WTC11 (cell line): ENCODE results near the gene HPN. TPM values are rescaled to one million over a fixed set of nuclear protein-coding genes. Genes with fewer than 3 reads are reported as not detected.

Source experiments
- CREM ChIP-seq: sonication (generic); formaldehyde crosslinking; IDR thresholded peaks from 2 replicates; pipeline ENCODE4 v1.8.1; 2022; ENCODE audit warnings: mild to moderate bottlenecking, missing genetic modification reagents, moderate library complexity
- ELF4 ChIP-seq: sonication (generic); formaldehyde crosslinking; IDR thresholded peaks from 2 replicates; pipeline ENCODE4 v1.8.1; 2022; ENCODE audit warnings: low read depth, mild to moderate bottlenecking, moderate library complexity, missing genetic modification reagents
- ESRRA ChIP-seq: sonication (generic); formaldehyde crosslinking; IDR thresholded peaks from 2 replicates; pipeline ENCODE4 v1.8.1; 2022; ENCODE audit warnings: mild to moderate bottlenecking, missing genetic modification reagents, borderline replicate concordance
- GABPB1 ChIP-seq: sonication (generic); formaldehyde crosslinking; IDR thresholded peaks from 2 replicates; pipeline ENCODE4 v1.8.1; 2023; ENCODE audit warnings: mild to moderate bottlenecking, missing genetic modification reagents
- GTF2I ChIP-seq: fragments of 250-450 bp; sonication (Bioruptor Pico); conservative IDR thresholded peaks from 2 replicates; pipeline ENCODE4 v1.4.0; 2021; ENCODE audit warnings: mild to moderate bottlenecking
- IRF2 ChIP-seq: sonication (generic); formaldehyde crosslinking; IDR thresholded peaks from 2 replicates; pipeline ENCODE4 v1.8.0; 2022; ENCODE audit warnings: low read depth, missing genetic modification reagents, borderline replicate concordance
- MYBL2 ChIP-seq: sonication (generic); formaldehyde crosslinking; IDR thresholded peaks from 2 replicates; pipeline ENCODE4 v1.8.1; 2023; ENCODE audit warnings: mild to moderate bottlenecking, moderate library complexity, missing genetic modification reagents
- NFATC4 ChIP-seq: fragments of 250-450 bp; sonication (Bioruptor Pico); IDR thresholded peaks from 2 replicates; pipeline ENCODE4 v1.9.0; 2021; ENCODE audit warnings: mild to moderate bottlenecking
- NFE2L1 ChIP-seq: sonication (generic); formaldehyde crosslinking; IDR thresholded peaks from 2 replicates; pipeline ENCODE4 v1.8.1; 2023; ENCODE audit warnings: missing genetic modification reagents
- NFYB ChIP-seq: sonication (generic); formaldehyde crosslinking; conservative IDR thresholded peaks from 2 replicates; pipeline ENCODE4 v1.8.0; 2022; ENCODE audit warnings: low read depth, missing genetic modification reagents
- NR1H2 ChIP-seq: sonication (generic); formaldehyde crosslinking; IDR thresholded peaks from 2 replicates; pipeline ENCODE4 v1.9.0; 2021; ENCODE audit warnings: mild to moderate bottlenecking, moderate library complexity, missing genetic modification reagents
- RELA ChIP-seq: sonication (generic); formaldehyde crosslinking; IDR thresholded peaks from 2 replicates; pipeline ENCODE4 v1.8.1; 2022; ENCODE audit warnings: missing genetic modification reagents, mild to moderate bottlenecking, borderline replicate concordance
- RORB ChIP-seq: fragments of 250-450 bp; sonication (Bioruptor Pico); IDR thresholded peaks from 2 replicates; pipeline ENCODE4 v1.9.0; 2021; ENCODE audit warnings: mild to moderate bottlenecking
- SMAD3 ChIP-seq: sonication (generic); formaldehyde crosslinking; IDR thresholded peaks from 2 replicates; pipeline ENCODE4 v1.8.0; 2022; ENCODE audit warnings: missing genetic modification reagents, mild to moderate bottlenecking, borderline replicate concordance
- SOX15 ChIP-seq: fragments of 250-450 bp; sonication (Bioruptor Pico); IDR thresholded peaks from 2 replicates; pipeline ENCODE4 v1.9.0; 2021; ENCODE audit warnings: mild to moderate bottlenecking
- TEAD1 ChIP-seq: sonication (generic); formaldehyde crosslinking; IDR thresholded peaks from 2 replicates; pipeline ENCODE4 v1.8.0; 2022; ENCODE audit warnings: mild to moderate bottlenecking, missing genetic modification reagents
- ZBTB21 ChIP-seq: sonication (generic); formaldehyde crosslinking; IDR thresholded peaks from 2 replicates; pipeline ENCODE4 v1.8.1; 2023; ENCODE audit warnings: mild to moderate bottlenecking, missing genetic modification reagents, borderline replicate concordance
- ZNF232 ChIP-seq: sonication (generic); formaldehyde crosslinking; IDR thresholded peaks from 2 replicates; pipeline ENCODE4 v1.8.0; 2022; ENCODE audit warnings: mild to moderate bottlenecking, missing genetic modification reagents
- ZNF671 ChIP-seq: fragments of 250-450 bp; sonication (Bioruptor Pico); IDR thresholded peaks from 2 replicates; pipeline ENCODE4 v1.8.0; 2021; ENCODE audit warnings: mild to moderate bottlenecking
- total RNA-seq: library from RNA; stranded (reverse); gene quantifications from 3 replicates; pipeline ENCODE4 v1.2.3, GENCODE V29; 2021
- TF ChIP-seq, protein P1 (sequence below): sonication (generic); formaldehyde crosslinking; IDR thresholded peaks from 2 replicates; pipeline ENCODE4 v1.8.0; 2023; ENCODE audit warnings: missing genetic modification reagents
- TF ChIP-seq, protein P2 (sequence below): sonication (generic); formaldehyde crosslinking; IDR thresholded peaks from 2 replicates; pipeline ENCODE4 v1.8.1; 2023; ENCODE audit warnings: mild to moderate bottlenecking, missing genetic modification reagents
- TF ChIP-seq, protein P3 (sequence below): sonication (generic); formaldehyde crosslinking; conservative IDR thresholded peaks from 2 replicates; pipeline ENCODE4 v1.8.1; 2022; ENCODE audit warnings: mild to moderate bottlenecking, missing genetic modification reagents
- TF ChIP-seq, protein P4 (sequence below): sonication (generic); formaldehyde crosslinking; IDR thresholded peaks from 2 replicates; pipeline ENCODE4 v1.8.1; 2023; ENCODE audit warnings: mild to moderate bottlenecking, missing genetic modification reagents
- TF ChIP-seq, protein P5 (sequence below): sonication (generic); formaldehyde crosslinking; IDR thresholded peaks from 2 replicates; pipeline ENCODE4 v1.8.1; 2022; ENCODE audit warnings: mild to moderate bottlenecking, missing genetic modification reagents, moderate library complexity, borderline replicate concordance
- TF ChIP-seq, protein P6 (sequence below): fragments of 250-450 bp; sonication (Bioruptor Pico); IDR thresholded peaks from 2 replicates; pipeline ENCODE4 v1.8.0; 2021; ENCODE audit warnings: mild to moderate bottlenecking
- TF ChIP-seq, protein P7 (sequence below): sonication (generic); formaldehyde crosslinking; IDR thresholded peaks from 2 replicates; pipeline ENCODE4 v1.8.0; 2022; ENCODE audit warnings: mild to moderate bottlenecking, missing genetic modification reagents
- TF ChIP-seq, protein P8 (sequence below): sonication (generic); formaldehyde crosslinking; IDR thresholded peaks from 2 replicates; pipeline ENCODE4 v1.8.0; 2023; ENCODE audit warnings: missing genetic modification reagents, mild to moderate bottlenecking, borderline replicate concordance

Gene HPN
- total RNA-seq, 1 experiment from 2014 or later = 20.8 TPM

DNA sequence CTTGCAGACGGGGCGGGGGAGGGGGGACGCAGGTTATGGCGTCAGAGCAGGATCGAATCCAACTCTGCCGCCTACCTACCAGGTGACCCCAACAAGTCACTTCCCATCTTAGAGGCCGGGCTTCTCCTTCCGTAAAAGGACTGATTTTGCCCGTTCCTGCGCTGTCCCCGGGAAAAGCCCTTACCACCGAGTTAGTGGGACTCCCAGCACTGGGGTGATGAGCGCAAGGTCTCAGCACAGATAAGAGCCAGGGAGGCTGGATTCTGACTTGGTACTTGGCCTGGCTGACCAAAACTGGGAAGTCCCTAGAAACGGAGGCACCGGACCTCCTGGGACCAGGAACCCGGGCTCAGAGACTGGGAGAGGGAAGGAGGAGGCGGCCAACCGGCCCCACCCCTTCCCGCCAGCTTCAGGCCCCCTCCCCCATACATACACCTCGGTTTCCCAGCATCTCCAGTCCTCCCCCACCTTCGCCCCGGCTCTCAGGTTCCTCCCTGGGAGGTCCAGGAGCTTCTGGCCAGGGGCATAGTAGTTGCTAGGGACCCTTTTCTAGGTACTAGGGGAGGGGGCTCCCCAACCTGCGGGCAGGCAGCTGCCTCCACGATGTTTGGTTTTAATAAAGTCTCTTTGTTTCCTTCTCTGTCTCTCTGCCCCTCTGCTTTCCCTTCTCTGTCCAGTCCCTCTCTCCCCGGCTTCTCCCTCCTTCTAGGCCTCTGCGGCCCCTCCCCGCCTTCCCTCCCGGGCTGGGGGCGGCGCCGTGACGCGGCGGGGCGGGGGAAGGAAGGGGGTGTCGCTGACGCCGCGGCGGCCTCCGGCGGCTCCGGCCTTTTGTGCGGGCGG lies 41.8 kb upstream of the HPN start, which contains the start of gene GRAMD1A (continued):
- TF ChIP-seq, protein P1, sequence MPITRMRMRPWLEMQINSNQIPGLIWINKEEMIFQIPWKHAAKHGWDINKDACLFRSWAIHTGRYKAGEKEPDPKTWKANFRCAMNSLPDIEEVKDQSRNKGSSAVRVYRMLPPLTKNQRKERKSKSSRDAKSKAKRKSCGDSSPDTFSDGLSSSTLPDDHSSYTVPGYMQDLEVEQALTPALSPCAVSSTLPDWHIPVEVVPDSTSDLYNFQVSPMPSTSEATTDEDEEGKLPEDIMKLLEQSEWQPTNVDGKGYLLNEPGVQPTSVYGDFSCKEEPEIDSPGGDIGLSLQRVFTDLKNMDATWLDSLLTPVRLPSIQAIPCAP (CRISPR knock-in tag) = no peak
- TF ChIP-seq NFYB (CRISPR knock-in tag) (no peak), TEAD1 (CRISPR knock-in tag) (no peak), GABPB1 (no peak), ELF4 (CRISPR knock-in tag) (no peak), RELA (CRISPR knock-in tag) (no peak), ZNF232 (CRISPR knock-in tag) (no peak), GTF2I (no peak), RORB (CRISPR knock-in tag) (no peak), ESRRA (CRISPR knock-in tag) (no peak), NR1H2 (CRISPR knock-in tag) (no peak), NFE2L1 (no peak), IRF2 (CRISPR knock-in tag) (no peak), CREM (CRISPR knock-in tag) (no peak), NFATC4 (CRISPR knock-in tag) (no peak), MYBL2 (CRISPR knock-in tag) (no peak), SMAD3 (CRISPR knock-in tag) (no peak), ZNF671 (no peak), SOX15 (CRISPR knock-in tag) (no peak), ZBTB21 (CRISPR knock-in tag) (peak; percentile 87; the same call in 1 of the 2 replicates)
- TF ChIP-seq, protein P2, sequence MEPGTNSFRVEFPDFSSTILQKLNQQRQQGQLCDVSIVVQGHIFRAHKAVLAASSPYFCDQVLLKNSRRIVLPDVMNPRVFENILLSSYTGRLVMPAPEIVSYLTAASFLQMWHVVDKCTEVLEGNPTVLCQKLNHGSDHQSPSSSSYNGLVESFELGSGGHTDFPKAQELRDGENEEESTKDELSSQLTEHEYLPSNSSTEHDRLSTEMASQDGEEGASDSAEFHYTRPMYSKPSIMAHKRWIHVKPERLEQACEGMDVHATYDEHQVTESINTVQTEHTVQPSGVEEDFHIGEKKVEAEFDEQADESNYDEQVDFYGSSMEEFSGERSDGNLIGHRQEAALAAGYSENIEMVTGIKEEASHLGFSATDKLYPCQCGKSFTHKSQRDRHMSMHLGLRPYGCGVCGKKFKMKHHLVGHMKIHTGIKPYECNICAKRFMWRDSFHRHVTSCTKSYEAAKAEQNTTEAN (CRISPR knock-in tag) = peak; percentile 67; the same call in 1 of the 2 replicates
- TF ChIP-seq, protein P3, sequence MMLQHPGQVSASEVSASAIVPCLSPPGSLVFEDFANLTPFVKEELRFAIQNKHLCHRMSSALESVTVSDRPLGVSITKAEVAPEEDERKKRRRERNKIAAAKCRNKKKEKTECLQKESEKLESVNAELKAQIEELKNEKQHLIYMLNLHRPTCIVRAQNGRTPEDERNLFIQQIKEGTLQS (CRISPR knock-in tag) = no peak
- TF ChIP-seq, protein P4, sequence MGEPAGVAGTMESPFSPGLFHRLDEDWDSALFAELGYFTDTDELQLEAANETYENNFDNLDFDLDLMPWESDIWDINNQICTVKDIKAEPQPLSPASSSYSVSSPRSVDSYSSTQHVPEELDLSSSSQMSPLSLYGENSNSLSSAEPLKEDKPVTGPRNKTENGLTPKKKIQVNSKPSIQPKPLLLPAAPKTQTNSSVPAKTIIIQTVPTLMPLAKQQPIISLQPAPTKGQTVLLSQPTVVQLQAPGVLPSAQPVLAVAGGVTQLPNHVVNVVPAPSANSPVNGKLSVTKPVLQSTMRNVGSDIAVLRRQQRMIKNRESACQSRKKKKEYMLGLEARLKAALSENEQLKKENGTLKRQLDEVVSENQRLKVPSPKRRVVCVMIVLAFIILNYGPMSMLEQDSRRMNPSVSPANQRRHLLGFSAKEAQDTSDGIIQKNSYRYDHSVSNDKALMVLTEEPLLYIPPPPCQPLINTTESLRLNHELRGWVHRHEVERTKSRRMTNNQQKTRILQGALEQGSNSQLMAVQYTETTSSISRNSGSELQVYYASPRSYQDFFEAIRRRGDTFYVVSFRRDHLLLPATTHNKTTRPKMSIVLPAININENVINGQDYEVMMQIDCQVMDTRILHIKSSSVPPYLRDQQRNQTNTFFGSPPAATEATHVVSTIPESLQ (CRISPR knock-in tag) = no peak
- TF ChIP-seq, protein P5, sequence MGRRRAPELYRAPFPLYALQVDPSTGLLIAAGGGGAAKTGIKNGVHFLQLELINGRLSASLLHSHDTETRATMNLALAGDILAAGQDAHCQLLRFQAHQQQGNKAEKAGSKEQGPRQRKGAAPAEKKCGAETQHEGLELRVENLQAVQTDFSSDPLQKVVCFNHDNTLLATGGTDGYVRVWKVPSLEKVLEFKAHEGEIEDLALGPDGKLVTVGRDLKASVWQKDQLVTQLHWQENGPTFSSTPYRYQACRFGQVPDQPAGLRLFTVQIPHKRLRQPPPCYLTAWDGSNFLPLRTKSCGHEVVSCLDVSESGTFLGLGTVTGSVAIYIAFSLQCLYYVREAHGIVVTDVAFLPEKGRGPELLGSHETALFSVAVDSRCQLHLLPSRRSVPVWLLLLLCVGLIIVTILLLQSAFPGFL = no peak
- TF ChIP-seq, protein P6, sequence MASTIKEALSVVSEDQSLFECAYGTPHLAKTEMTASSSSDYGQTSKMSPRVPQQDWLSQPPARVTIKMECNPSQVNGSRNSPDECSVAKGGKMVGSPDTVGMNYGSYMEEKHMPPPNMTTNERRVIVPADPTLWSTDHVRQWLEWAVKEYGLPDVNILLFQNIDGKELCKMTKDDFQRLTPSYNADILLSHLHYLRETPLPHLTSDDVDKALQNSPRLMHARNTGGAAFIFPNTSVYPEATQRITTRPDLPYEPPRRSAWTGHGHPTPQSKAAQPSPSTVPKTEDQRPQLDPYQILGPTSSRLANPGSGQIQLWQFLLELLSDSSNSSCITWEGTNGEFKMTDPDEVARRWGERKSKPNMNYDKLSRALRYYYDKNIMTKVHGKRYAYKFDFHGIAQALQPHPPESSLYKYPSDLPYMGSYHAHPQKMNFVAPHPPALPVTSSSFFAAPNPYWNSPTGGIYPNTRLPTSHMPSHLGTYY (CRISPR knock-in tag) = no peak
- TF ChIP-seq, protein P7, sequence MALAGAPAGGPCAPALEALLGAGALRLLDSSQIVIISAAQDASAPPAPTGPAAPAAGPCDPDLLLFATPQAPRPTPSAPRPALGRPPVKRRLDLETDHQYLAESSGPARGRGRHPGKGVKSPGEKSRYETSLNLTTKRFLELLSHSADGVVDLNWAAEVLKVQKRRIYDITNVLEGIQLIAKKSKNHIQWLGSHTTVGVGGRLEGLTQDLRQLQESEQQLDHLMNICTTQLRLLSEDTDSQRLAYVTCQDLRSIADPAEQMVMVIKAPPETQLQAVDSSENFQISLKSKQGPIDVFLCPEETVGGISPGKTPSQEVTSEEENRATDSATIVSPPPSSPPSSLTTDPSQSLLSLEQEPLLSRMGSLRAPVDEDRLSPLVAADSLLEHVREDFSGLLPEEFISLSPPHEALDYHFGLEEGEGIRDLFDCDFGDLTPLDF (CRISPR knock-in tag) = no peak
- TF ChIP-seq, protein P8, sequence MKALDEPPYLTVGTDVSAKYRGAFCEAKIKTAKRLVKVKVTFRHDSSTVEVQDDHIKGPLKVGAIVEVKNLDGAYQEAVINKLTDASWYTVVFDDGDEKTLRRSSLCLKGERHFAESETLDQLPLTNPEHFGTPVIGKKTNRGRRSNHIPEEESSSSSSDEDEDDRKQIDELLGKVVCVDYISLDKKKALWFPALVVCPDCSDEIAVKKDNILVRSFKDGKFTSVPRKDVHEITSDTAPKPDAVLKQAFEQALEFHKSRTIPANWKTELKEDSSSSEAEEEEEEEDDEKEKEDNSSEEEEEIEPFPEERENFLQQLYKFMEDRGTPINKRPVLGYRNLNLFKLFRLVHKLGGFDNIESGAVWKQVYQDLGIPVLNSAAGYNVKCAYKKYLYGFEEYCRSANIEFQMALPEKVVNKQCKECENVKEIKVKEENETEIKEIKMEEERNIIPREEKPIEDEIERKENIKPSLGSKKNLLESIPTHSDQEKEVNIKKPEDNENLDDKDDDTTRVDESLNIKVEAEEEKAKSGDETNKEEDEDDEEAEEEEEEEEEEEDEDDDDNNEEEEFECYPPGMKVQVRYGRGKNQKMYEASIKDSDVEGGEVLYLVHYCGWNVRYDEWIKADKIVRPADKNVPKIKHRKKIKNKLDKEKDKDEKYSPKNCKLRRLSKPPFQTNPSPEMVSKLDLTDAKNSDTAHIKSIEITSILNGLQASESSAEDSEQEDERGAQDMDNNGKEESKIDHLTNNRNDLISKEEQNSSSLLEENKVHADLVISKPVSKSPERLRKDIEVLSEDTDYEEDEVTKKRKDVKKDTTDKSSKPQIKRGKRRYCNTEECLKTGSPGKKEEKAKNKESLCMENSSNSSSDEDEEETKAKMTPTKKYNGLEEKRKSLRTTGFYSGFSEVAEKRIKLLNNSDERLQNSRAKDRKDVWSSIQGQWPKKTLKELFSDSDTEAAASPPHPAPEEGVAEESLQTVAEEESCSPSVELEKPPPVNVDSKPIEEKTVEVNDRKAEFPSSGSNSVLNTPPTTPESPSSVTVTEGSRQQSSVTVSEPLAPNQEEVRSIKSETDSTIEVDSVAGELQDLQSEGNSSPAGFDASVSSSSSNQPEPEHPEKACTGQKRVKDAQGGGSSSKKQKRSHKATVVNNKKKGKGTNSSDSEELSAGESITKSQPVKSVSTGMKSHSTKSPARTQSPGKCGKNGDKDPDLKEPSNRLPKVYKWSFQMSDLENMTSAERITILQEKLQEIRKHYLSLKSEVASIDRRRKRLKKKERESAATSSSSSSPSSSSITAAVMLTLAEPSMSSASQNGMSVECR (CRISPR knock-in tag) = no peak
